ENCODE data around the gene PRDM16.

GRCh38 chr1:3033790-3034090 lies 35.3 kb upstream of the PRDM16 start:
- TF ChIP-seq CSDC2 (CRISPR knock-in tag; IDR thresholded peaks at IDR 0.05) (no peak), PATZ1 (CRISPR knock-in tag; IDR thresholded peaks at IDR 0.05; ENCODE audit: borderline replicate concordance) (no peak), ZFP3 (CRISPR knock-in tag; IDR thresholded peaks at IDR 0.05) (no peak), ZNF565 (CRISPR knock-in tag; conservative IDR thresholded peaks at IDR 0.05; ENCODE audit: low read depth) (no peak), ZNF8 (CRISPR knock-in tag; IDR thresholded peaks at IDR 0.05) (no peak), POU6F1 (CRISPR knock-in tag; IDR thresholded peaks at IDR 0.05; ENCODE audit: borderline replicate concordance, low read depth) (no peak)
